HL-60 (cell line): ENCODE data around the gene RNF32.

Source experiments
- TF ChIP-seq, protein P1 (sequence below): IDR thresholded peaks from one replicate; pipeline ENCODE4 v1.5.1; 2011; ENCODE audit warnings: low read length, control low read depth, inconsistent platforms; ENCODE audit not compliant: insufficient read depth
- TF ChIP-seq, protein P2 (sequence below): IDR thresholded peaks from 2 replicates; pipeline ENCODE4 v1.6.1; 2012; ENCODE audit warnings: low read depth; ENCODE audit not compliant: insufficient replicate concordance

DNA sequence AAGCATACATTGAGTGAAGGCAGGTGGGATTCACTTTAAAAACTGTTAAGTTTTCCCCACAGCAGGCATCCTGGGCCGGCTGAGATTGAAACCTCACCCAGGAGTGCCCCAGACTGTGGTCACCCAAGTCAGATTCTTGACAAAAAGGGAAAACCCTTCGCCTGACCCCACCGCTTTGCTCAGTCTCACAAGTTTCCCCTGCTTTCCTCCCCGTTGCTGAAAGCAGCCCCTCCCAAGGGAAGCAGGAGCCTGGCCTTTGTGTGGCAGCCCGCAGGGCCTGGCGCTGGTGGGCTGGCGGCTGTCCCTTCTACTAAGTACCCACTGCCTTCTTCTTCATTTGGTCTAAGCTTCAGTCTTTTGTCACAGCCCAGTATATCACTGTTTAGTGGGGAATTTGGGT, 16.0 kb downstream of the RNF32 start:
- TF ChIP-seq, protein P1, sequence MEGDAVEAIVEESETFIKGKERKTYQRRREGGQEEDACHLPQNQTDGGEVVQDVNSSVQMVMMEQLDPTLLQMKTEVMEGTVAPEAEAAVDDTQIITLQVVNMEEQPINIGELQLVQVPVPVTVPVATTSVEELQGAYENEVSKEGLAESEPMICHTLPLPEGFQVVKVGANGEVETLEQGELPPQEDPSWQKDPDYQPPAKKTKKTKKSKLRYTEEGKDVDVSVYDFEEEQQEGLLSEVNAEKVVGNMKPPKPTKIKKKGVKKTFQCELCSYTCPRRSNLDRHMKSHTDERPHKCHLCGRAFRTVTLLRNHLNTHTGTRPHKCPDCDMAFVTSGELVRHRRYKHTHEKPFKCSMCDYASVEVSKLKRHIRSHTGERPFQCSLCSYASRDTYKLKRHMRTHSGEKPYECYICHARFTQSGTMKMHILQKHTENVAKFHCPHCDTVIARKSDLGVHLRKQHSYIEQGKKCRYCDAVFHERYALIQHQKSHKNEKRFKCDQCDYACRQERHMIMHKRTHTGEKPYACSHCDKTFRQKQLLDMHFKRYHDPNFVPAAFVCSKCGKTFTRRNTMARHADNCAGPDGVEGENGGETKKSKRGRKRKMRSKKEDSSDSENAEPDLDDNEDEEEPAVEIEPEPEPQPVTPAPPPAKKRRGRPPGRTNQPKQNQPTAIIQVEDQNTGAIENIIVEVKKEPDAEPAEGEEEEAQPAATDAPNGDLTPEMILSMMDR = no peak
- TF ChIP-seq, protein P2, sequence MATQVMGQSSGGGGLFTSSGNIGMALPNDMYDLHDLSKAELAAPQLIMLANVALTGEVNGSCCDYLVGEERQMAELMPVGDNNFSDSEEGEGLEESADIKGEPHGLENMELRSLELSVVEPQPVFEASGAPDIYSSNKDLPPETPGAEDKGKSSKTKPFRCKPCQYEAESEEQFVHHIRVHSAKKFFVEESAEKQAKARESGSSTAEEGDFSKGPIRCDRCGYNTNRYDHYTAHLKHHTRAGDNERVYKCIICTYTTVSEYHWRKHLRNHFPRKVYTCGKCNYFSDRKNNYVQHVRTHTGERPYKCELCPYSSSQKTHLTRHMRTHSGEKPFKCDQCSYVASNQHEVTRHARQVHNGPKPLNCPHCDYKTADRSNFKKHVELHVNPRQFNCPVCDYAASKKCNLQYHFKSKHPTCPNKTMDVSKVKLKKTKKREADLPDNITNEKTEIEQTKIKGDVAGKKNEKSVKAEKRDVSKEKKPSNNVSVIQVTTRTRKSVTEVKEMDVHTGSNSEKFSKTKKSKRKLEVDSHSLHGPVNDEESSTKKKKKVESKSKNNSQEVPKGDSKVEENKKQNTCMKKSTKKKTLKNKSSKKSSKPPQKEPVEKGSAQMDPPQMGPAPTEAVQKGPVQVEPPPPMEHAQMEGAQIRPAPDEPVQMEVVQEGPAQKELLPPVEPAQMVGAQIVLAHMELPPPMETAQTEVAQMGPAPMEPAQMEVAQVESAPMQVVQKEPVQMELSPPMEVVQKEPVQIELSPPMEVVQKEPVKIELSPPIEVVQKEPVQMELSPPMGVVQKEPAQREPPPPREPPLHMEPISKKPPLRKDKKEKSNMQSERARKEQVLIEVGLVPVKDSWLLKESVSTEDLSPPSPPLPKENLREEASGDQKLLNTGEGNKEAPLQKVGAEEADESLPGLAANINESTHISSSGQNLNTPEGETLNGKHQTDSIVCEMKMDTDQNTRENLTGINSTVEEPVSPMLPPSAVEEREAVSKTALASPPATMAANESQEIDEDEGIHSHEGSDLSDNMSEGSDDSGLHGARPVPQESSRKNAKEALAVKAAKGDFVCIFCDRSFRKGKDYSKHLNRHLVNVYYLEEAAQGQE = no peak
